ENCODE measurements around the gene IQSEC1.

- TF ChIP-seq CTCF (IDR thresholded peaks at IDR 0.05; ENCODE audit: insufficient read depth, low read length, poor library complexity, severe bottlenecking), result no peak
- no peak for TF ChIP-seq EZH2phosphoT487 (conservative IDR thresholded peaks at IDR 0.05; ENCODE audit: low read length)
These were observed 81.4 kb downstream of the IQSEC1 start for GRCh38 chr3:12991861-12992281.
